Adrenal gland (tissue), 12 donors: ENCODE measurements around the gene SLC25A41. TPM values are rescaled to one million over a fixed set of nuclear protein-coding genes. Genes with fewer than 3 reads are reported as not detected.

Experiments used
- DNase-seq, 7 donors: peaks; one replicate each; pipeline ENCODE4 v3.0.0-alpha.2; 2019 to 2020
- H3K27ac ChIP-seq, 5 donors: fragments of 200-600 bp; sonication (generic) in 4 of 5; 1 replicate in 3 of 5; 2 replicates in 2 of 5; pipeline versions ENCODE4 v1.5.1 to v1.8.0; 2016 to 2020; ENCODE audit warnings: mild to moderate bottlenecking in 1 of 5
- H3K27me3 ChIP-seq: fragments of 200-600 bp; 2 replicates; pipeline ENCODE4 v1.8.0; 2021
- H3K36me3 ChIP-seq, 2 donors: fragments of 200-600 bp; replicated peaks in 1 of 2; 1 replicate in 1 of 2; 2 replicates in 1 of 2; pipeline versions ENCODE4 v1.5.1 to v1.8.0; 2018 to 2022
- H3K4me1 ChIP-seq, 2 donors: fragments of 200-600 bp; replicated peaks in 1 of 2; 1 replicate in 1 of 2; 2 replicates in 1 of 2; pipeline versions ENCODE4 v1.5.1 to v1.8.0; 2018 to 2021
- H3K4me3 ChIP-seq, 4 donors: fragments of 200-600 bp; sonication (generic) in 3 of 4; one replicate each; pipeline ENCODE4 v1.5.1; 2016 to 2018
- H3K9me3 ChIP-seq, 3 donors: fragments of 200-600 bp; sonication (generic) in 1 of 3; replicated peaks in 1 of 3; 1 replicate in 2 of 3; 2 replicates in 1 of 3; pipeline versions ENCODE4 v1.5.1 to v1.8.0; 2016 to 2021
- CTCF ChIP-seq, 6 experiments: fragments of 450-650 bp in 4 of 6; fragments of 200-600 bp in 2 of 6; sonication (generic) in 1 of 6; IDR thresholded peaks; 1 replicate in 5 of 6; 2 replicates in 1 of 6; pipeline versions ENCODE4 v1.5.1 to v1.8.0; 2016 to 2021; ENCODE audit warnings: antibody characterized with exemption in 6 of 6, mild to moderate bottlenecking in 2 of 6, moderate library complexity in 1 of 6
- POLR2A ChIP-seq, 2 donors: fragments of 450-650 bp; IDR thresholded peaks; one replicate each; pipeline ENCODE4 v1.6.1; 2017; ENCODE audit warnings: antibody characterized with exemption in 2 of 2, mild to moderate bottlenecking in 2 of 2, moderate library complexity in 1 of 2
- WGBS, 4 donors: extraction: QIAGEN DNeasy Blood & Tissue Kit in 2 of 4; methylation state at CpG; one replicate each; pipeline versions ENCODE4 v1.1.5 to v1.1.7; 2013 to 2017; 5-methylcytosine and 5-hydroxymethylcytosine counted together
- intact Hi-C, 2 donors: fragments of 100-400 bp; cut with DNase I; formaldehyde crosslinking; loops; one replicate each; pipeline versions ENCODE4 v1.14.1 to v1.15.0; 2022 to 2023
- polyA plus RNA-seq, 3 donors: library from polyadenylated mRNA; stranded (reverse); fragments of 200-250 nt in 2 of 3; fragments of 350-450 nt in 1 of 3; fragmentation: Illumina TruSeq in 1 of 3; extraction: RNeasy Lipid Tissue Mini Kit (QIAGEN cat#74804) in 1 of 3; gene quantifications; one replicate each; pipeline ENCODE4 v1.2.3, GENCODE V29; 2013 to 2014
- total RNA-seq, 9 donors: library from RNA; depleted of rRNA in 4 of 9; stranded (reverse); fragments of >200 nt in 4 of 9; fragments of 120-200 nt in 1 of 9; fragmentation: NEBNext Ultra II Directional in 1 of 9; extraction: Animal tissue kit (Norgen Biotek cat#: 25700) in 1 of 9; gene quantifications; one replicate each; pipeline versions ENCODE4 v1.1.0 to v1.2.4, GENCODE V29; 2013 to 2023
- donor health status: healthy with polysubstance abuse.
- donor health status: Bipolar disorder and iron deficiency.
- donor health status: DM: yes; HTN: yes; CAD: no.
- donor health status: DM: no; HTN: no; CAD: no.
- donor health status: DM: no; HTN: no; CAD: no.
- donor health status: DM: yes; HTN: yes; CAD: no.

The SLC25A41 gene
- total and polyA plus RNA-seq, 12 donors: 0.18 to 1.4 (median 0.38) TPM; not detected in 6

- H3K27ac ChIP-seq: no peak overlapping the region
- H3K36me3 ChIP-seq: no peaks in the 10 kb centered on the region
- 87 to 93% (median 92%) methylated on average over 8 of the region's 8 CpGs for WGBS, 4 donors
- H3K4me1 ChIP-seq: no peaks in the 10 kb centered on the region
- H3K9me3 ChIP-seq: no peaks in the 10 kb centered on the region
- intact Hi-C loops: no loop called here
- H3K27me3 ChIP-seq: peaks cover 9% of the 10 kb centered on the region
- DNase-seq: no peak
- no peak overlapping the region for H3K4me3 ChIP-seq
- TF ChIP-seq CTCF (IDR thresholded peaks at IDR 0.05) (no peak), POLR2A (IDR thresholded peaks at IDR 0.05) (no peak)
Measured at GRCh38 chr19:6465663-6466062, 32.1 kb upstream of the SLC25A41 start.

GRCh38 chr19:6465006-6465405 lies 31.4 kb upstream of the SLC25A41 start:
- Histone ChIP-seq H3K27ac (no peak overlapping the region), H3K27me3 (peaks cover 9% of the 10 kb centered on the region), H3K9me3 (no peaks in the 10 kb centered on the region), H3K36me3 (no peaks in the 10 kb centered on the region), H3K4me3 (no peak overlapping the region), H3K4me1 (no peaks in the 10 kb centered on the region)
- 50 to 79% (median 65%) methylated on average over 8 to 9 of the region's 9 CpGs for WGBS, 4 donors
- no peak for TF ChIP-seq CTCF (IDR thresholded peaks at IDR 0.05)
- no peak for TF ChIP-seq POLR2A (IDR thresholded peaks at IDR 0.05)
- intact Hi-C loops: no loop called here
- no peak for DNase-seq

GRCh38 chr19:6464070-6464873 lies 30.7 kb upstream of the SLC25A41 start, which contains the start of gene CRB3:
TSS of gene CRB3 (plus strand) at chr19:6464271. CDS start at chr19:6464702, 431 bp downstream.
- peaks cover 9% of the 10 kb centered on the region for H3K27me3 ChIP-seq
- no peak within 1 kb of the TSS for H3K27ac ChIP-seq
- no peak for DNase-seq
- no peaks in the 10 kb centered on the region for H3K9me3 ChIP-seq
- H3K4me3 ChIP-seq: no peak within 1 kb of the TSS
- H3K4me1 ChIP-seq: peaks cover under 1% of the 10 kb centered on the region in 2 donors
- intact Hi-C loops: no loop called here
- TF ChIP-seq POLR2A (IDR thresholded peaks at IDR 0.05): no peak
- no peak for TF ChIP-seq CTCF (IDR thresholded peaks at IDR 0.05)
- no peaks in the 10 kb centered on the region for H3K36me3 ChIP-seq
- 14 to 27% (median 19%) methylated on average over 19 to 65 of the region's 65 CpGs for WGBS, 4 donors

GRCh38 chr19:6460099-6460884 lies 26.7 kb upstream of the SLC25A41 start:
- intact Hi-C loops: no loop called here
- Histone ChIP-seq H3K27me3 (peaks cover 9% of the 10 kb centered on the region), H3K4me3 (peak overlapping the region; percentile 31 to 88 (median 43)), H3K27ac (peak overlapping the region in 4 of 5 donors; percentile 20 to 90 (median 72)), H3K4me1 (peaks cover 9 to 11% of the 10 kb centered on the region in 2 donors), H3K36me3 (no peaks in the 10 kb centered on the region), H3K9me3 (no peaks in the 10 kb centered on the region)
- peak; percentile 95 to 98 (median 97) for DNase-seq
- 0 to 1% (median 1%) methylated on average over 38 to 57 of the region's 57 CpGs for WGBS, 4 donors
- peak in 1 of 2 donors; percentile 71 for TF ChIP-seq POLR2A (IDR thresholded peaks at IDR 0.05)
- TF ChIP-seq CTCF (IDR thresholded peaks at IDR 0.05): peak; percentile 54 to 80 (median 63)
